Breast epithelium (tissue), 3 donors: ENCODE data around the gene ECEL1.
"Not testable (repeated sequence)": the region's sequence is repeated elsewhere in the genome, so short reads cannot be mapped to it uniquely, and the experiment has no call there.

Experiments used
- POLR2A ChIP-seq: fragments of 450-650 bp; IDR thresholded peaks from one replicate; pipeline ENCODE4 v1.6.1; 2016; ENCODE audit warnings: antibody characterized with exemption, mild to moderate bottlenecking, moderate library complexity
- POLR2AphosphoS5 ChIP-seq, 3 donors: sonication (generic); formaldehyde crosslinking; IDR thresholded peaks; one replicate each; pipeline ENCODE4 v1.6.1; 2017; ENCODE audit warnings: antibody characterized with exemption in 3 of 3
- TF ChIP-seq, protein P1 (sequence below), 3 donors: fragments of 450-650 bp; IDR thresholded peaks; one replicate each; pipeline ENCODE4 v1.5.1; 2016 to 2017; ENCODE audit warnings: antibody characterized with exemption in 3 of 3, mild to moderate bottlenecking in 3 of 3, moderate library complexity in 3 of 3

DNA sequence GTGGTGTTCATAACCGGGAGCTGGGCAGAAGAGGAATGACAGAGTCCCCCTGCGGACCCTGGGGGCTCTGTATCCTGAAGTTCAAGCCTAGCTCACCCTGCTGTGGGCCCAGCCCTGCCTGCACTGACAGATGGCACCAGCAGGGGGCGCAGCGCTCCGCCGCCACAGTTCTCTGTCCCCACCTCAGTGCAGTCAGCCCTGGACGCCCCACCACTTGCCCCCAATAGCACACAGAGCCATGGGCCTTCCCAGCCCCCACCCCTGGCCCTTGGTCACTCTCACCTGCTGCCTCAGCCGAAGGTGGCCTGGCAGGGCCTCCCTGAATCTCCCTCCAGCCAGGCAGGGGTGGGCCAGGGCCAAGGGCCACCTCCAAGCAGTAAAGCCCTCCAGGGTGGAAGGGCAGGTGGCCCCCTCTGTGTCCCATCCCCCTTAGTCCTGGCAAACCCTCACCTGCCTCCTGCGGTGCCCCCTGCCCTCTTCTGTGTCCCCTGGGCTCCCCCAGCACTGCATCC lies 41.3 kb downstream of the ECEL1 start:
- TF ChIP-seq, protein P1, sequence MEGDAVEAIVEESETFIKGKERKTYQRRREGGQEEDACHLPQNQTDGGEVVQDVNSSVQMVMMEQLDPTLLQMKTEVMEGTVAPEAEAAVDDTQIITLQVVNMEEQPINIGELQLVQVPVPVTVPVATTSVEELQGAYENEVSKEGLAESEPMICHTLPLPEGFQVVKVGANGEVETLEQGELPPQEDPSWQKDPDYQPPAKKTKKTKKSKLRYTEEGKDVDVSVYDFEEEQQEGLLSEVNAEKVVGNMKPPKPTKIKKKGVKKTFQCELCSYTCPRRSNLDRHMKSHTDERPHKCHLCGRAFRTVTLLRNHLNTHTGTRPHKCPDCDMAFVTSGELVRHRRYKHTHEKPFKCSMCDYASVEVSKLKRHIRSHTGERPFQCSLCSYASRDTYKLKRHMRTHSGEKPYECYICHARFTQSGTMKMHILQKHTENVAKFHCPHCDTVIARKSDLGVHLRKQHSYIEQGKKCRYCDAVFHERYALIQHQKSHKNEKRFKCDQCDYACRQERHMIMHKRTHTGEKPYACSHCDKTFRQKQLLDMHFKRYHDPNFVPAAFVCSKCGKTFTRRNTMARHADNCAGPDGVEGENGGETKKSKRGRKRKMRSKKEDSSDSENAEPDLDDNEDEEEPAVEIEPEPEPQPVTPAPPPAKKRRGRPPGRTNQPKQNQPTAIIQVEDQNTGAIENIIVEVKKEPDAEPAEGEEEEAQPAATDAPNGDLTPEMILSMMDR (IDR thresholded peaks at IDR 0.05), result peak in 1 of 3 donors; percentile 45
- TF ChIP-seq POLR2A; POLR2AphosphoS5 (IDR thresholded peaks at IDR 0.05): not testable (repeated sequence)
